Psoas muscle (tissue), 8 donors: Measurements from ENCODE around the gene CACNB4. TPM values are rescaled to one million over a fixed set of nuclear protein-coding genes. Genes with fewer than 3 reads are reported as not detected.

Source experiments
- ATAC-seq, 4 donors: fragments of 200-7000 bp; cut with Tn5 transposase; one replicate each; pipeline ENCODE4 v1.9.1; 2020; ENCODE audit warnings: moderate library complexity in 3 of 4, mild to moderate bottlenecking in 2 of 4
- DNase-seq, 2 donors: peaks; one replicate each; pipeline ENCODE4 v3.0.0-alpha.2; 2020
- H3K27ac ChIP-seq: fragments of 200-600 bp; one replicate; pipeline ENCODE4 v1.8.0; 2022
- H3K27me3 ChIP-seq, 3 donors: fragments of 200-600 bp in 1 of 3; one replicate each; pipeline versions ENCODE4 v1.6.1 to v1.8.0; 2013 to 2022; ENCODE audit warnings: low read length in 2 of 3, mild to moderate bottlenecking in 2 of 3, moderate library complexity in 1 of 3; ENCODE audit not compliant: insufficient read depth in 3 of 3
- H3K36me3 ChIP-seq, 2 donors: fragments of 200-600 bp in 1 of 2; one replicate each; pipeline versions ENCODE4 v1.6.1 to v1.8.0; 2013 to 2022; ENCODE audit warnings: low read depth in 1 of 2, mild to moderate bottlenecking in 1 of 2, moderate library complexity in 1 of 2; ENCODE audit not compliant: insufficient read depth in 1 of 2
- H3K4me1 ChIP-seq: fragments of 200-600 bp; one replicate; pipeline ENCODE4 v1.8.0; 2022
- H3K4me3 ChIP-seq: fragments of 200-600 bp; one replicate; pipeline ENCODE4 v1.8.0; 2022; ENCODE audit warnings: mild to moderate bottlenecking
- H3K9me3 ChIP-seq: fragments of 200-600 bp; one replicate; pipeline ENCODE4 v1.8.0; 2022
- WGBS, 3 donors: extraction: QIAGEN DNeasy Blood & Tissue Kit; methylation state at CpG; one replicate each; pipeline versions ENCODE4 v1.1.6 to v1.1.7; 2013; 5-methylcytosine and 5-hydroxymethylcytosine counted together
- intact Hi-C, 2 donors: fragments of 100-400 bp; cut with DNase I; formaldehyde crosslinking; loops; one replicate each; pipeline versions ENCODE4 v1.11.0 to v1.14.2; 2022
- polyA plus RNA-seq, 3 donors: library from polyadenylated mRNA; stranded (reverse); fragments of 200-250 nt; gene quantifications; one replicate each; pipeline ENCODE4 v1.2.3, GENCODE V29; 2013
- total RNA-seq, 4 donors: library from RNA; stranded (reverse); fragmentation: NEBNext Ultra II Directional in 2 of 4; extraction: Animal tissue kit (Norgen Biotek cat#: 25700) in 2 of 4; gene quantifications; one replicate each; pipeline versions ENCODE4 v1.2.1 to v1.2.4, GENCODE V29; 2021 to 2023
- TF ChIP-seq, protein P1 (sequence below): fragments of 200-600 bp; IDR thresholded peaks from one replicate; pipeline ENCODE4 v1.8.0; 2022; ENCODE audit warnings: antibody characterized with exemption
- donor health status: healthy with polysubstance abuse.
- donor health status: DM: no; HTN: no; CAD: no; lungs with moderate emphysema.
- donor health status: Bipolar disorder and iron deficiency.
- donor health status: healthy.
- donor health status: DM: yes; HTN: yes; CAD: no.
- donor health status: DM: no; HTN: no; CAD: no.
- donor health status: DM: no; HTN: no; CAD: no.
- donor health status: DM: yes; HTN: yes; CAD: no.

The CACNB4 gene
- total and polyA plus RNA-seq, 7 donors = 0.10 to 1.1 (median 0.21) TPM

- Histone ChIP-seq H3K4me3 (no peak overlapping the region), H3K27me3 (no peaks in the 10 kb centered on the region), H3K36me3 (peaks cover 0 to 32% of the 10 kb centered on the region in 2 donors), H3K9me3 (no peaks in the 10 kb centered on the region), H3K27ac (no peak overlapping the region), H3K4me1 (peaks cover 22% of the 10 kb centered on the region)
- DNase-seq = no peak
- no peak for ATAC-seq
- intact Hi-C loops = no loop called here
- WGBS, 3 donors = 96 to 99% (median 99%) methylated on average over 2 of the region's 2 CpGs
- TF ChIP-seq, protein P1, sequence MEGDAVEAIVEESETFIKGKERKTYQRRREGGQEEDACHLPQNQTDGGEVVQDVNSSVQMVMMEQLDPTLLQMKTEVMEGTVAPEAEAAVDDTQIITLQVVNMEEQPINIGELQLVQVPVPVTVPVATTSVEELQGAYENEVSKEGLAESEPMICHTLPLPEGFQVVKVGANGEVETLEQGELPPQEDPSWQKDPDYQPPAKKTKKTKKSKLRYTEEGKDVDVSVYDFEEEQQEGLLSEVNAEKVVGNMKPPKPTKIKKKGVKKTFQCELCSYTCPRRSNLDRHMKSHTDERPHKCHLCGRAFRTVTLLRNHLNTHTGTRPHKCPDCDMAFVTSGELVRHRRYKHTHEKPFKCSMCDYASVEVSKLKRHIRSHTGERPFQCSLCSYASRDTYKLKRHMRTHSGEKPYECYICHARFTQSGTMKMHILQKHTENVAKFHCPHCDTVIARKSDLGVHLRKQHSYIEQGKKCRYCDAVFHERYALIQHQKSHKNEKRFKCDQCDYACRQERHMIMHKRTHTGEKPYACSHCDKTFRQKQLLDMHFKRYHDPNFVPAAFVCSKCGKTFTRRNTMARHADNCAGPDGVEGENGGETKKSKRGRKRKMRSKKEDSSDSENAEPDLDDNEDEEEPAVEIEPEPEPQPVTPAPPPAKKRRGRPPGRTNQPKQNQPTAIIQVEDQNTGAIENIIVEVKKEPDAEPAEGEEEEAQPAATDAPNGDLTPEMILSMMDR = no peak
Observed at GRCh38 chr2:151783133-151783520, 315.7 kb downstream of the CACNB4 start.

Other genes starting within 250 kb of the CACNB4 start
- gene STAM2, start 76.7 kb upstream of the CACNB4 start, total RNA-seq = 10 to 100 TPM; 15.5 to 21.1 (median 18.0) TPM
- 10 to 100 TPM in 2 of 3 donors, 1 to 10 TPM in 1; 6.8 to 15.5 (median 11.4) TPM for gene STAM2, start 76.7 kb upstream of the CACNB4 start, polyA plus RNA-seq
- 10 to 100 TPM in 2 of 4 donors, 1 to 10 TPM in 2; 8.4 to 18.2 (median 10.1) TPM for gene FMNL2, start 236.1 kb upstream of the CACNB4 start, total RNA-seq
- gene FMNL2, start 236.1 kb upstream of the CACNB4 start, polyA plus RNA-seq = 10 to 100 TPM in 2 of 3 donors, 1 to 10 TPM in 1; 6.6 to 14.8 (median 12.9) TPM